GM12878 (cell line): ENCODE measurements around the gene LIMK1. TPM values are rescaled to one million over a fixed set of nuclear protein-coding genes. Genes with fewer than 3 reads are reported as not detected.

Experiments used
- ATAC-seq: fragments of 200-7000 bp; cut with Tn5 transposase; 3 replicates; pipeline ENCODE4 v1.9.1; 2020; ENCODE audit warnings: mild to moderate bottlenecking, moderate library complexity
- BruUV-seq: library from RNA; stranded (reverse); fragments of 400-500 nt; replicated peaks from 2 replicates; lab custom pipeline; 2021; lab: Mats Ljungman, UMichigan
- CTCF ChIA-PET: fragments of 300-600 bp; sonication (Branson Sonifier 250); formaldehyde crosslinking; extraction: SDS; loops from one replicate; lab custom pipeline; 2021; ENCODE audit warnings: inconsistent platforms; lab: Yijun Ruan, JAX
- POLR2A ChIA-PET: fragments of 350-600 bp; formaldehyde crosslinking; extraction: SDS; loops from one replicate; lab custom pipeline; 2021; ENCODE audit warnings: inconsistent platforms; lab: Charles Lee
- RAD21 ChIA-PET: fragments of 300-600 bp; sonication (Branson Sonifier 250); formaldehyde crosslinking; loops from one replicate; lab custom pipeline; 2023; ENCODE audit warnings: antibody characterized with exemption; ENCODE audit not compliant: unreplicated experiment; lab: Charles Lee
- SMC1A ChIA-PET: fragments of 300-600 bp; sonication (Branson Sonifier 250); formaldehyde crosslinking; loops from one replicate; lab custom pipeline; 2023; ENCODE audit not compliant: unreplicated experiment, uncharacterized antibody; lab: Charles Lee
- DNase-seq: peaks from one replicate; pipeline ENCODE4 v3.0.0-alpha.2; 2011; ENCODE audit warnings: low read depth, low spot score
- FAIRE-seq: peaks from 3 replicates; lab custom pipeline; 2011; peaks lifted over from hg19 to GRCh38; lab: Jason Lieb, UNC
- H2AFZ ChIP-seq: 2 replicates; pipeline ENCODE4 v1.6.0; 2011; ENCODE audit warnings: low read depth, low read length, control low read depth; ENCODE audit not compliant: control insufficient read depth
- H3K27ac ChIP-seq: 2 replicates; pipeline ENCODE4 v1.5.1; 2011; ENCODE audit warnings: control low read depth; ENCODE audit not compliant: control insufficient read depth, insufficient read depth
- H3K27me3 ChIP-seq, 2 experiments: replicated peaks in 1 of 2; 2 replicates each; pipeline versions ENCODE4 v1.6.0 to v1.6.1; 2011; ENCODE audit warnings: low read length in 1 of 2; ENCODE audit not compliant: control insufficient read depth in 2 of 2, insufficient read depth in 2 of 2
- H3K36me3 ChIP-seq, 2 experiments: 2 replicates each; pipeline ENCODE4 v1.5.1; 2011; ENCODE audit warnings: low read length in 1 of 2; ENCODE audit not compliant: control insufficient read depth in 2 of 2, insufficient read depth in 2 of 2
- H3K4me1 ChIP-seq: 2 replicates; pipeline ENCODE4 v1.6.1; 2011; ENCODE audit warnings: mild to moderate bottlenecking, low read length, moderate library complexity, mixed read lengths; ENCODE audit not compliant: control insufficient read depth, insufficient read depth
- H3K4me2 ChIP-seq: 2 replicates; pipeline ENCODE4 v1.6.0; 2011; ENCODE audit warnings: control low read depth; ENCODE audit not compliant: control insufficient read depth, insufficient read depth
- H3K4me3 ChIP-seq: fragments of 200-600 bp; sonication (generic); 2 replicates; pipeline ENCODE4 v1.5.1; 2016
- H3K79me2 ChIP-seq: 2 replicates; pipeline ENCODE4 v1.6.0; 2011; ENCODE audit warnings: low read length; ENCODE audit not compliant: control insufficient read depth, insufficient read depth
- H3K9ac ChIP-seq: 2 replicates; pipeline ENCODE4 v1.8.0; 2011; ENCODE audit warnings: low read length, control low read depth, mixed read lengths; ENCODE audit not compliant: control insufficient read depth, insufficient read depth
- H3K9me3 ChIP-seq: replicated peaks from 3 replicates; pipeline ENCODE4 v1.5.1; 2011; ENCODE audit warnings: mild to moderate bottlenecking, low read length; ENCODE audit not compliant: control insufficient read depth, insufficient read depth
- H4K20me1 ChIP-seq: 2 replicates; pipeline ENCODE4 v1.6.0; 2011; ENCODE audit not compliant: control insufficient read depth, insufficient read depth
- BCL11A ChIP-seq: IDR thresholded peaks from 2 replicates; pipeline ENCODE4 v1.6.1; 2011; ENCODE audit warnings: low read depth, low read length
- CBFB ChIP-seq: IDR thresholded peaks from 2 replicates; pipeline ENCODE4 v1.6.1; 2016; ENCODE audit warnings: antibody characterized with exemption, low read depth
- MEF2B ChIP-seq: fragments of 450-650 bp; IDR thresholded peaks from 2 replicates; pipeline ENCODE4 v1.6.1; 2018; ENCODE audit warnings: mild to moderate bottlenecking, moderate library complexity; ENCODE audit not compliant: partially characterized antibody, poor library complexity, severe bottlenecking
- MTA3 ChIP-seq: IDR thresholded peaks from 2 replicates; pipeline ENCODE4 v1.6.1; 2012; ENCODE audit warnings: low read length, inconsistent platforms, borderline replicate concordance
- NR2C2 ChIP-seq: IDR thresholded peaks from 2 replicates; pipeline ENCODE4 v1.6.1; 2011; ENCODE audit warnings: borderline replicate concordance, low read depth; ENCODE audit not compliant: control insufficient read depth, insufficient read length
- PRDM15 ChIP-seq: fragments of 450-650 bp; formaldehyde crosslinking; IDR thresholded peaks from 2 replicates; pipeline ENCODE4 v1.4.0; 2020; ENCODE audit warnings: mild to moderate bottlenecking, moderate library complexity
- RAD51 ChIP-seq: fragments of 450-650 bp; IDR thresholded peaks from 2 replicates; pipeline ENCODE4 v1.6.1; 2016; ENCODE audit warnings: moderate library complexity, mild to moderate bottlenecking, inconsistent platforms
- SRF ChIP-seq, 2 experiments: IDR thresholded peaks; 2 replicates each; pipeline ENCODE4 v1.6.1; 2011; ENCODE audit warnings: low read depth in 2 of 2, low read length in 2 of 2, mild to moderate bottlenecking in 1 of 2, moderate library complexity in 1 of 2
- TAF1 ChIP-seq: IDR thresholded peaks from 2 replicates; pipeline ENCODE4 v1.6.1; 2011; ENCODE audit warnings: mild to moderate bottlenecking, low read depth, low read length, borderline replicate concordance
- TCF3 ChIP-seq: IDR thresholded peaks from 2 replicates; pipeline ENCODE4 v1.6.1; 2012; ENCODE audit warnings: low read depth, mild to moderate bottlenecking, low read length, borderline replicate concordance; ENCODE audit not compliant: insufficient read depth
- YBX1 ChIP-seq: fragments of 450-650 bp; IDR thresholded peaks from 2 replicates; pipeline ENCODE4 v1.6.1; 2016; ENCODE audit warnings: antibody characterized with exemption
- ZNF207 ChIP-seq: fragments of 450-650 bp; IDR thresholded peaks from 2 replicates; pipeline ENCODE4 v1.6.1; 2014; ENCODE audit warnings: antibody characterized with exemption, mild to moderate bottlenecking, borderline replicate concordance
- ZNF217 ChIP-seq: fragments of 450-650 bp; IDR thresholded peaks from 2 replicates; pipeline ENCODE4 v1.6.1; 2017; ENCODE audit warnings: antibody characterized with exemption, mild to moderate bottlenecking
- WGBS: methylation state at CpG from one replicate; pipeline ENCODE4 v1.1.6; 2016; ENCODE audit warnings: low lambda C conversion rate; ENCODE audit not compliant: insufficient replicate concordance, insufficient coverage; ENCODE audit errors: missing lambda C conversion rate; 5-methylcytosine and 5-hydroxymethylcytosine counted together
- in situ Hi-C: fragments of 300-500 bp; cut with MboI; formaldehyde crosslinking; loops from 9 replicates; pipeline ENCODE4 v1.14.3; 2018; ENCODE audit warnings: mixed read lengths
- intact Hi-C: fragments of 100-400 bp; cut with micrococcal nuclease; formaldehyde crosslinking; loops from one replicate; pipeline ENCODE4 v1.14.2; 2022; ENCODE audit not compliant: unreplicated experiment
- polyA plus RNA-seq, 11 experiments: library from polyadenylated mRNA; depleted of rRNA in 4 of 11; unstranded in 6 of 11; stranded (reverse) in 5 of 11; fragments of >200 nt; fragmentation: Nextera tagmentation in 4 of 11; fragmentation: Illumina TruSeq in 1 of 11; extraction: Ambion mirVana in 4 of 11; extraction: Trizol in 1 of 11; gene quantifications; 1 replicate in 1 of 11; 2 replicates in 10 of 11; pipeline versions ENCODE4 v1.2.1 to v1.2.3, GENCODE V29; 2011 to 2016; ENCODE audit warnings: inconsistent platforms in 2 of 11, missing spikeins in 2 of 11, low read depth in 1 of 11
- total RNA-seq, 4 experiments: library from RNA; depleted of rRNA in 3 of 4; stranded (reverse); fragments of >200 nt in 3 of 4; fragmentation: Illumina TruSeq in 1 of 4; extraction: Trizol in 1 of 4; gene quantifications; 2 replicates each; pipeline versions ENCODE4 v1.2.1 to v1.2.3, GENCODE V29; 2013 to 2021
- TF ChIP-seq, protein P1 (sequence below): fragments of 450-650 bp; IDR thresholded peaks from 2 replicates; pipeline ENCODE4 v1.6.1; 2017; ENCODE audit warnings: mild to moderate bottlenecking, moderate library complexity
- TF ChIP-seq, protein P2 (sequence below): IDR thresholded peaks from 2 replicates; pipeline ENCODE4 v1.6.1; 2011; ENCODE audit warnings: mild to moderate bottlenecking, low read depth, low read length, moderate library complexity; ENCODE audit not compliant: insufficient replicate concordance

Gene LIMK1
- total and polyA plus RNA-seq, 10 of the 15 experiments (the other 5 are each of a cell fraction or from before 2014, with no cell fraction given): 0.71 to 59.4 (median 28.8) TPM

DNA sequence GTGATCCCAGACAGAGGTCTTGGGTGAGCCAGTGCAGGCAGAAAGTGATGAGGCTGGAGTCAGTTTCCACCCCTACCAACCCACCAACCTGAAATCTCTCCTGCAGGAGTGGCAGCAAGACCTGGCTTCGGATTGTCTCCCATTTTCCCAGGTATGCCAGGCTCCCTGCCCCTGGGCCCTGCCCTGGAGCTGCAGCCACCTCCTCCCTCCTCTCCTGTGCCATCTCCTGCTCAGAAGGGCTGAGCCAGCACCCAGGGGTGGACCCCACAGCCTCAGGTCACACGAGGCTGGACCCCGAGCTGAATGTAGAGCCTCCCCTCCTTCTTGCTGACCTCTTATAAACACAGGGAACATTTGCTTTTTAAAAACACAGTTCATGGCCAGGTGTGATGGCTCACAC lies 17.0 kb upstream of the LIMK1 start:
- Histone ChIP-seq H3K36me3 (no peaks in the 10 kb centered on the region; a peak in 1 of 4 replicates), H4K20me1 (no peaks in the 10 kb centered on the region), H3K27me3 (no peaks in the 10 kb centered on the region), H3K79me2 (no peaks in the 10 kb centered on the region), H3K4me1 (no peaks in the 10 kb centered on the region), H3K9ac (no peak overlapping the region), H2AFZ (no peak overlapping the region), H3K9me3 (no peaks in the 10 kb centered on the region), H3K4me2 (no peak overlapping the region), H3K4me3 (no peak overlapping the region), H3K27ac (no peak overlapping the region)
- 40% methylated on average over 3 of the region's 3 CpGs for WGBS
- DNase-seq (no peak), FAIRE-seq (no peak), ATAC-seq (no peak)
- ChIA-PET RAD21 (interaction anchor here (1.2 to 4.0 kb wide), 6 partner anchors 118 to 335 kb away, joined by 3 to 20 read pairs (median 4); no protein-coding TSS in a partner anchor), CTCF (interaction anchor here (0.9 to 5.1 kb wide), 7 partner anchors 33 to 334 kb away, joined by 3 to 58 read pairs (median 21); no protein-coding TSS in a partner anchor), SMC1A (interaction anchor here (0.8 to 2.3 kb wide), 3 partner anchors 137 to 334 kb away, joined by 3 to 6 read pairs (median 4); no protein-coding TSS in a partner anchor), POLR2A (interaction anchor here (1.0 kb wide), 2 partner anchors 17 to 107 kb away, joined by 3 read pairs; partner anchors contain the start of genes EIF4H and LIMK1)
- BruUV-seq: no TSS peak
- intact Hi-C loops (loop anchor here (5.0 to 10.0 kb wide), 2 partner anchors 58 to 116 kb away; no protein-coding TSS in a partner anchor), in situ Hi-C loops (no loop called here)
- TF ChIP-seq RAD51 (no peak), SRF (IDR thresholded peaks at IDR 0.05; ENCODE audit: low read depth in 2 of 2, low read length in 2 of 2) (no peak), MTA3 (no peak), ZNF207 (no peak), CBFB (no peak), ZNF217 (no peak), BCL11A (no peak), TAF1 (no peak), YBX1 (no peak), NR2C2 (no peak), MEF2B (no peak), TCF3 (no peak), PRDM15 (no peak)
- TF ChIP-seq, protein P1, sequence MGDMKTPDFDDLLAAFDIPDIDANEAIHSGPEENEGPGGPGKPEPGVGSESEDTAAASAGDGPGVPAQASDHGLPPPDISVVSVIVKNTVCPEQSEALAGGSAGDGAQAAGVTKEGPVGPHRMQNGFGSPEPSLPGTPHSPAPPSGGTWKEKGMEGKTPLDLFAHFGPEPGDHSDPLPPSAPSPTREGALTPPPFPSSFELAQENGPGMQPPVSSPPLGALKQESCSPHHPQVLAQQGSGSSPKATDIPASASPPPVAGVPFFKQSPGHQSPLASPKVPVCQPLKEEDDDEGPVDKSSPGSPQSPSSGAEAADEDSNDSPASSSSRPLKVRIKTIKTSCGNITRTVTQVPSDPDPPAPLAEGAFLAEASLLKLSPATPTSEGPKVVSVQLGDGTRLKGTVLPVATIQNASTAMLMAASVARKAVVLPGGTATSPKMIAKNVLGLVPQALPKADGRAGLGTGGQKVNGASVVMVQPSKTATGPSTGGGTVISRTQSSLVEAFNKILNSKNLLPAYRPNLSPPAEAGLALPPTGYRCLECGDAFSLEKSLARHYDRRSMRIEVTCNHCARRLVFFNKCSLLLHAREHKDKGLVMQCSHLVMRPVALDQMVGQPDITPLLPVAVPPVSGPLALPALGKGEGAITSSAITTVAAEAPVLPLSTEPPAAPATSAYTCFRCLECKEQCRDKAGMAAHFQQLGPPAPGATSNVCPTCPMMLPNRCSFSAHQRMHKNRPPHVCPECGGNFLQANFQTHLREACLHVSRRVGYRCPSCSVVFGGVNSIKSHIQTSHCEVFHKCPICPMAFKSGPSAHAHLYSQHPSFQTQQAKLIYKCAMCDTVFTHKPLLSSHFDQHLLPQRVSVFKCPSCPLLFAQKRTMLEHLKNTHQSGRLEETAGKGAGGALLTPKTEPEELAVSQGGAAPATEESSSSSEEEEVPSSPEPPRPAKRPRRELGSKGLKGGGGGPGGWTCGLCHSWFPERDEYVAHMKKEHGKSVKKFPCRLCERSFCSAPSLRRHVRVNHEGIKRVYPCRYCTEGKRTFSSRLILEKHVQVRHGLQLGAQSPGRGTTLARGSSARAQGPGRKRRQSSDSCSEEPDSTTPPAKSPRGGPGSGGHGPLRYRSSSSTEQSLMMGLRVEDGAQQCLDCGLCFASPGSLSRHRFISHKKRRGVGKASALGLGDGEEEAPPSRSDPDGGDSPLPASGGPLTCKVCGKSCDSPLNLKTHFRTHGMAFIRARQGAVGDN: no peak
- TF ChIP-seq, protein P2, sequence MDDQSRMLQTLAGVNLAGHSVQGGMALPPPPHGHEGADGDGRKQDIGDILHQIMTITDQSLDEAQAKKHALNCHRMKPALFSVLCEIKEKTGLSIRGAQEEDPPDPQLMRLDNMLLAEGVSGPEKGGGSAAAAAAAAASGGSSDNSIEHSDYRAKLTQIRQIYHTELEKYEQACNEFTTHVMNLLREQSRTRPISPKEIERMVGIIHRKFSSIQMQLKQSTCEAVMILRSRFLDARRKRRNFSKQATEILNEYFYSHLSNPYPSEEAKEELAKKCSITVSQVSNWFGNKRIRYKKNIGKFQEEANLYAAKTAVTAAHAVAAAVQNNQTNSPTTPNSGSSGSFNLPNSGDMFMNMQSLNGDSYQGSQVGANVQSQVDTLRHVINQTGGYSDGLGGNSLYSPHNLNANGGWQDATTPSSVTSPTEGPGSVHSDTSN: no peak
